DOHH2 (cell line): ENCODE measurements around the gene BLVRB.

ENCODE experiments used
- CTCF ChIP-seq: fragments of 200-600 bp; sonication (generic); IDR thresholded peaks from one replicate; pipeline ENCODE4 v1.5.1; 2014; ENCODE audit warnings: antibody characterized with exemption, mild to moderate bottlenecking, low read depth, low read length; ENCODE audit not compliant: poor library complexity, severe bottlenecking
- EZH2phosphoT487 ChIP-seq: fragments of 200-600 bp; sonication (generic); IDR thresholded peaks from 2 replicates; pipeline ENCODE4 v1.6.1; 2017; ENCODE audit warnings: borderline replicate concordance, mild to moderate bottlenecking, antibody characterized with exemption, low read length, moderate library complexity, mixed read lengths

- TF ChIP-seq CTCF: no peak
- no peak for TF ChIP-seq EZH2phosphoT487
Measured at GRCh38 chr19:40412866-40413265, 52.7 kb downstream of the BLVRB start.
